ENCODE results near the gene CIPC.

CIPC gene

DNA sequence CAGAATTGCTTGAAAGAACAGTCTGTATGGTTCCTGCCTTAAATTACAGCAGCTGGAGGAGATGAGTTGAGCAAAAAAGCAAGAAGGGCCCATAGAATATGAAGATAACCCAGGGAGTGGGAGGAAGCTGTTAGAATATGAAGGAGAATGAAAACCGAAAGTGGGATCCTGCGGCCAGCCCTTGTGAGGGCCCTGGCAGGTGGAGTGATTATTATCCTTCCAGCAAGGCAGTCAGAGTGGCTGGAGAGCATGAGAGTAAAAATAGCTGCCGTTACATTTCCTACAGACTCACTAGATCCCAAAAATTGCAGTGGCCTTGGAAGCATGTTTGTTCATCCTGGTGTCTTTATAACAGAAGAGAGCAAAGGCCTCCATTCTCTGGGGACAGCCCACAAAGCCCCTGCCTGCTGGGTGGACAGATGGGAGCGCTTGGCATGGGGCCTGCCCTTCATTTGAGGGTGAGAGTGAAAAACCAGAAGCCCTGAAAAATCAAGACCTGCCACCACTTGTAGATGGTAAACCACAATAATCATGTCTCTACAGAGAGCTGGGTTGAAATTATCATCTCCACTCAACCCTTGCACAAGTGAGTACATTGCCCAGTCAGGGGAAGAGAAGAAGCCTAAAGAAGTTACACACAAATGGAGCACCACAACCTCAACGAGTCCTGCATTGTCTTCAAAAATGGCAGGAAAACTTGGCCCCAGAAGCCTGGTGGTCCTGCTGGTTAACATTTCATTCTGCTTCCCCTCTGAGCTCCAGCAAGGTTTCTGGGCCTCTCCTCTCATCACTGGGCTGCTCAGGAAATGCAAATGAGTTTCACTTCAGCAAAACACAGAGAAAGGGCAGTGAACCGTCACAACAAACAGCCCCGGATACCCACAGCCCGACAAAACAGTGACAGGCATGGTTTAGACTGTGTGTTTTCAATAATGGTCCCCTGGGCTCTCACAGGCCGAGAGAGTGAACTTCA lies 23.0 kb downstream of the CIPC start:
- intact Hi-C loops (cut with DNase I), result no loop called here
- DNase-seq, result peak in 6 of 10 donors; percentile 41 to 91 (median 68)

DNA sequence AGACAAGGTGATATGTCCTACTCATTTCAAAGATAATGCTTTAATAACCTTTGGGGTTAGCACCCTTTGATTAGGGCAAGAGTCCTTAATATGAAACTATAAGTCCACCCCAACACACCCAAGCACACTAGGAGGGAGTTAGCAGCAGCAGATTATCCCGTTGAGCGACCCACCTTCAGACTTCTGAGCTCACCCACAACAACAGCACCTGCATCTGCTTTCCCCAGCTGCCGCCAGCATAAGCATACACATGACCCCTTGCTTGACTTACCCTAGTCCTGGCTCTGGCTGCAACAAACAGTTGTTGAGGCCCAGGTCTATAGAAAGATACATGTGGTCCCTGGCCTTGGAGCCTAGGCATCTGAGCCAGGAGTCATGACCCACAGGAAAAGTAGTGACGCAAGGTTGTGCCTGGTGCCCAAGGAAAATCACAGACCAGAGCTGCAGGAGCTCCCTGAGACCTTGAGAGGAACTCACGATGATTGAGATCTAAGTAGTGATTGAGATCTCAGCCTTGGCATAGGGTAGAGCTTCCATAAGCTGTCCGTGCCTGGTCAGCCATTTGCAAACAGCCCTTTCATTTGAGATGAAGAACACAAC lies 24.6 kb downstream of the CIPC start:
- intact Hi-C loops (cut with DNase I), result loop anchor here (2.0 kb wide), 1 partner anchor 14 kb away; no protein-coding TSS in a partner anchor
- DNase-seq, result no peak

- intact Hi-C loops (cut with DNase I), result loop anchor here (2.0 kb wide), 2 partner anchors 15 to 27 kb away; no protein-coding TSS in a partner anchor
- DNase-seq, result peak in 8 of 10 donors; percentile 29 to 91 (median 50)
Observed at GRCh38 chr14:77123381-77124325, 25.6 kb downstream of the CIPC start.

DNA sequence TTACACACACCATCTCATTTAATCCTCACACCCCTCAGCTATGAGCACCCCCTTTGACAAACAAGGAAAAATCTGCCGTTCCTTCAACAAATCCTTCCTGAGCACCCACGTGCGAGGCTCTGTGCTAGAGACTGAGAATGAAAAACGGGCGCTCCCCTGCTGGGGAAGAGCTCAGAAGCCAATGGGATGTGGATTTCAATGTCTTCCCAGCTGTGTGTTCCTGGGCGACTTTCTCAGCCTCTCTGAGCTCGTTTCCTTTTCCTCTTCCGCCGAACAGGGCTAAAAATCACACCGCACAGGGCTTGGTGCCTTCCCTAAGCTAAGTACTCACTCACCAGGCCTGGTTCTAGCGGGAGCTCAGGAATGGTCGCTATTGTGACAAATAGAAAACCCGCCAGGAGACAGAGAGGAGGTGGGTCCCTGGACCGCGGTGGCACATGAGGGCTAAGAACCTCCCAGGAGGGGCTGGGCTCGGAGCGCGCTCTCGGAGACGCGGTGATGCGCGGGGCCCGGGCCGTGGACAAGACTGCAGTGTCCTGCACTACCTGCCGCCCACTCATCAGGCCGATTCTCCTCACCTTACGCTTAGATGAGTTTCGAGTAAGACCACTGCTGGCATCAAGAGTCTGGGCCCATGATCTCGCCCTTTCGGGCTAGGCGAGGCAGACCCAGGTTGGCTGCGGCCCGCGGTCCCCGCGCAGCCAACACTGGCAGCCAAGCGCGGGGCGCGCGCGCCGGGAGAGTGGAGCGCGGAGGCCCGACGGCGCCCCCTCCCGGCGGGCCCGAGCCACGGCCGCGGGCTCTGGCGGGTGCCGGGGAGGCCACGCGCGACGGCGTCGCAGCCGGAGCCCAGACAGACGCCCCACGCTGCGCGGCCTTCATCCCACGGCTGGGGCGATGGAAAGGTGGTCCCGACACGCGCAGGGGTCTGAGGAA lies 26.6 kb downstream of the CIPC start:
- intact Hi-C loops (cut with DNase I), result loop anchor here (2.0 kb wide), 1 partner anchor 28 kb away; no protein-coding TSS in a partner anchor
- DNase-seq, result peak; percentile 53 to 95 (median 68)

DNA sequence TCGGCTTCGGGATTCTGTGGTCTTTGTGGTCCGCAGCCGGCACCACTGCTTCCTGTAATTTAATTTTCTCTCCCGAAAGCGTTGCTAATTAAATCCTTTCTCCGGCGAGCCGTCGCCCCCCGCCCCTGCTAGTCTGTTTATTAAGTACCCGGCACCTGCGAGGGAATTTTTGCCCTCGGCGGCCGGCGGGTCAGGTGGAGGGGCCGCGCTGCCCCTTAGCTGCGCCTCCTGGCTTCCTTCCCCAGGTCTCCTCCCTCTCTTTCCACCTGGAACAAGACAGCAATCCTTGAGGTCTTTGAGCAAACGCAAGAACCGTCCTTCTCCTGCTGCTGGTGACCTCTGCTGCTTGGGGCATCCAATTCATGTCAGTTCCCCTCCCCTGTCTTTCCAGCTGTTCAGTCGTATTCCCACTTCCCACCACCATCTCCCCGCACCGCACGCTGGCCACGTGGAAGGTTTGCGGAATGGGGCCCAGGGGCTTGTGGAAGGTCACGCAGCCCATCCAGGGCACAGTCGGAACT lies 27.3 kb downstream of the CIPC start:
- peak in 1 of 10 donors; percentile 75 for DNase-seq
- intact Hi-C loops (cut with DNase I), result loop anchor here (2.0 kb wide), 1 partner anchor 29 kb away; no protein-coding TSS in a partner anchor

DNA sequence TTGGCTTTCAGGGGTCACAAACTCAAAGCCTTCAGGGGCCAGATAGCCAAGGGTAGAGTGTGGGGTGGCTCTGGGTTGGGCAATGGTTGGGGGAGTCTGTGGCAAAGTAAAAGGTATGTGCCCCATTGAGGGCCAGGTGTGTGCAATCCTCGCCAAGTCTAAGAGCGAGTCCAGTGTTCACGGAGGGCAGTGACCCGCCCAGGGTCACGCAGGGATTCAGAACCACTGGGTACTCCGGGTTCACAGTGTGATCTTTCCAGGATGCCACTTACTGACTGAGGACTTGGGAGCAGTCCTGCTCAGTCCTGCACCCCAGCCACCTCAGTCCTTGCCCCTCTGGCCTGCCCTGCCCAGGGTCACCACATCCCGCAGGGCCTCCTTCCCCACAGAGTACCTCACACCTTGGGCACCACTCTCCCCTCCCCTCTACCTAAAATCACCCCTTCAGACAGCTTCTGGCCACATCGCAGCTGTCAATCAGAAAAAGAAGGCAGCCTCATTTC lies 27.8 kb downstream of the CIPC start:
- intact Hi-C loops (cut with DNase I), result loop anchor here (2.0 kb wide), 1 partner anchor 29 kb away; no protein-coding TSS in a partner anchor
- DNase-seq, result peak in 1 of 10 donors; percentile 67

GRCh38 chr14:77126461-77126990 lies 28.5 kb downstream of the CIPC start:
- intact Hi-C loops (cut with DNase I), result no loop called here
- peak in 1 of 10 donors; percentile 81 for DNase-seq

- intact Hi-C loops (cut with DNase I), result no loop called here
- DNase-seq, result peak in 2 of 10 donors; percentile 28 to 79
Observed at GRCh38 chr14:77128414-77128891, 30.4 kb downstream of the CIPC start.

- DNase-seq, result peak in 1 of 10 donors; percentile 55
- intact Hi-C loops (cut with DNase I), result no loop called here
Observed at GRCh38 chr14:77130386-77130785, 32.3 kb downstream of the CIPC start.

GRCh38 chr14:77131206-77131605 lies 33.1 kb downstream of the CIPC start:
- peak in 1 of 10 donors; percentile 37 for DNase-seq
- intact Hi-C loops (cut with DNase I), result no loop called here

- intact Hi-C loops (cut with DNase I), result no loop called here
Observed at GRCh38 chr14:77131871-77132486, 33.9 kb downstream of the CIPC start.

GRCh38 chr14:77133720-77134338 lies 35.8 kb downstream of the CIPC start:
- DNase-seq, result peak in 6 of 10 donors; percentile 22 to 89 (median 33)
- intact Hi-C loops (cut with DNase I), result no loop called here

More at GRCh38 chr14:77131871-77132486, 33.9 kb downstream of the CIPC start:
- DNase-seq, result peak in 1 of 10 donors; percentile 57

DNA sequence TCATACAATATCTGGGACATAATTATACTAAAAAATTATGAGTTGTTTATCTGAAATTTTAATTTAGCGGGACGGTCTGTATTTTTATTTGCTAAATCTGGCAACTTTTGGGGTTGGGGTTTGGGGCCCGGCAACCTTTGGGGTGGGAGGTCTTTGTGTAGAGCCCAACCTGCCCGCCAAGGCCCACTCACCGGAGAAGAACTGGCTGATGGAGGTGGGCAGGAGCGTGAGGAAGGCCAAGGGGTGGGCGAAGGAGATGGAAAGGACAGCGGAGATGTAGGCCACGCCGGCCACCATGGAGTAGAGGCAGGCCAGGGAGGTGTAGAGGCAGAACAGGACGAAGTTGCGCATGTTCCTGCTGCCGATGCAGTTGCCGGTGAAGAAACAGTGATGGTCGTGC lies 41.0 kb downstream of the CIPC start:
- intact Hi-C loops (cut with DNase I), result no loop called here
- no peak for DNase-seq

GRCh38 chr14:77139540-77140358 lies 41.7 kb downstream of the CIPC start:
- DNase-seq, result peak in 9 of 10 donors; percentile 64 to 94 (median 69)

DNA sequence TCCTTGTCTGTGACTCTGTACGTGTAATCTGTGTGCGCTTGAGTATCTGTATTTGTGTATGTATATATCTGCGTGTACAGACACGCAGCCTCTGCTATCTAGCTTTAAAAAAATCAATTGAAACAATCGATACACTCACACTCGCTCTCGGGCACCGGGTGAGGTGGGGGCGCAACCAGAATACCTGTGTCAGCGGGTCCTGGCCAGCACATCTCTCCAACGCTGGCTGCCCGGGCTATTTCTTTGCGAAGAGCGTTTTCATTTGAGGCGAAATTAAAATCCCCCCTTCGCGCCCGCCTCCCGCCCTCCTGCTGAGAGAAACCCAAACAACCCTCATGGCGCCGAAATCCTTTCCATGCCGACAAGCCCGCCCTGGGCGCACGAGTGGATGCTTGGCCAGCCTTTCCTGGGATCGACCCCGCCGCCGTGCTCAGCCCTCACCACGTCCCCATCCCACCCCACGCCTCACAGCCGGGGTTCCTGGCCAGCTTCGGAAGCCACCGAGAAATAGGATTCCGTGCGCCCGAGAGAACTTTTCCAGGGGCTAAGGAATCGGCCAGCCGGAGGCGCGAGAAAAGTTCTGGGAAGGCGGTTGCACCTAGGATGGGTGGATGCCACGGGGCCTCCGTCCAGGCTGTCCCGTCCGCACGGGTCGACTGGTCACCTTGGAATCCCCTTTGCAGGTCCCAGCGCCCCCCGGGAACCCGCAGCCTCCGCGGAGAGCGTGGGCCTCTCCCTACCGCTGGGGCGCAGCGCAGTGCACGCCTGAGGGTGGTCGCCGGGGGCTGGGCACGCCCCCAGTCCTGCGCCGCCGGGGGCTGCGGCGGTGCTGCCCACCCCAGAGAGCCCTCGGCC lies 42.5 kb downstream of the CIPC start:
- DNase-seq, result peak in 4 of 10 donors; percentile 15 to 85 (median 50)
- intact Hi-C loops (cut with DNase I), result no loop called here

More at GRCh38 chr14:77139540-77140358, 41.7 kb downstream of the CIPC start:
- intact Hi-C loops (cut with DNase I), result no loop called here
